Measurements from ENCODE around the gene ESYT3. TPM values are rescaled to one million over a fixed set of nuclear protein-coding genes. Genes with fewer than 3 reads are reported as not detected.

The ESYT3 gene
- total and polyA plus RNA-seq, 2 of the 8 experiments (the other 6 are each of a cell fraction or from before 2014, with no cell fraction given): 4.4 to 7.3 TPM

DNA sequence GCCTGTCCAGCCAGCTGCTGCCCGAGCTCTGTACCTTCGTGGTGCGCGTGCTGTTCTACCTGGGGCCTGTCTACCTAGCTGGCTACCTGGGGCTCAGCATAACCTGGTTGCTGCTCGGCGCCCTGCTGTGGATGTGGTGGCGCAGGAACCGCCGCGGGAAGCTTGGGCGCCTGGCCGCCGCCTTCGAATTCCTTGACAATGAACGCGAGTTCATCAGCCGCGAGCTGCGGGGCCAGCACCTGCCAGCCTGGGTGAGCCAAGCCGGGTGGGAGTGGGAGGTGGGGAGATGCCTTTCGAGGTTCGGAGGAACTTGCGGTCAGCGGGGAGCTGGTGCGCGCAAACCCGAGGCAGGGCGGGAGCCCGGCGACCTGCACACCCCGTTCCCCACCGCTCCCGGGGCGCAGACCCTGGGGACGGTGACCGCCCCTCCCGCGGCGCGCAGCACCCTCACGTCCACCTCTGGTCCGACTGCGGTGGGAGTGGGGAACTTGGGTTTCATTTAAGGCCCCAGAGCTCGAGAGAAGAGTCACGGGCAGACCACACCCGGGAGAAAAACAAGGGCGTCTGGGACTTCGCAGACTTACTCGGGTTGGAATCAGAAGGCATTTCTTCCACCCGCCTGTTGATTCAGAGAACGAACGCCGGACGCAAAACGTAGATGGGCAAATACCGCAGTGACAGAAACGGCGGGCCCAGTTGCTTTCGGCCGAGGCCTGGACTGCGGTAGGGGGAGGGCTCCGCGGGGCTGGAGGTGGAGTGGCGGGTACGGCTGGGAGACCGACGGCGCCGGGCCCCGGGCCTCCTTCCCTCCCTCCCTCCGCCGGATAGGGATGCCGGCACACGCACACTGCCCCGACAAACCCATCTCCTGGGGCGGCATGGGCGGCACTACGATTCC lies 708 bp downstream of the ESYT3 start:
- Histone ChIP-seq H2AFZ (ENCODE audit: low read length) (peak overlapping the region; percentile 84; the same call in 1 of the 2 replicates), H3K27me3 (replicated peaks in 1 of 4; ENCODE audit: control insufficient read depth in 3 of 4, extremely low read depth in 1 of 4, insufficient read depth in 3 of 4, low read length in 3 of 4) (peaks cover 19 to 45% (median 36%) of the 10 kb centered on the region in 4 experiments), H3K4me2 (ENCODE audit: insufficient read depth in 1 of 2, low read depth in 2 of 2, low read length in 2 of 2) (peak overlapping the region; percentile 89)
- no peak for TF ChIP-seq JUND (IDR thresholded peaks at IDR 0.05; ENCODE audit: low read length)
- peak; percentile 38 for TF ChIP-seq ASH2L (IDR thresholded peaks at IDR 0.05; ENCODE audit: low read length)
- TF ChIP-seq, protein P1, sequence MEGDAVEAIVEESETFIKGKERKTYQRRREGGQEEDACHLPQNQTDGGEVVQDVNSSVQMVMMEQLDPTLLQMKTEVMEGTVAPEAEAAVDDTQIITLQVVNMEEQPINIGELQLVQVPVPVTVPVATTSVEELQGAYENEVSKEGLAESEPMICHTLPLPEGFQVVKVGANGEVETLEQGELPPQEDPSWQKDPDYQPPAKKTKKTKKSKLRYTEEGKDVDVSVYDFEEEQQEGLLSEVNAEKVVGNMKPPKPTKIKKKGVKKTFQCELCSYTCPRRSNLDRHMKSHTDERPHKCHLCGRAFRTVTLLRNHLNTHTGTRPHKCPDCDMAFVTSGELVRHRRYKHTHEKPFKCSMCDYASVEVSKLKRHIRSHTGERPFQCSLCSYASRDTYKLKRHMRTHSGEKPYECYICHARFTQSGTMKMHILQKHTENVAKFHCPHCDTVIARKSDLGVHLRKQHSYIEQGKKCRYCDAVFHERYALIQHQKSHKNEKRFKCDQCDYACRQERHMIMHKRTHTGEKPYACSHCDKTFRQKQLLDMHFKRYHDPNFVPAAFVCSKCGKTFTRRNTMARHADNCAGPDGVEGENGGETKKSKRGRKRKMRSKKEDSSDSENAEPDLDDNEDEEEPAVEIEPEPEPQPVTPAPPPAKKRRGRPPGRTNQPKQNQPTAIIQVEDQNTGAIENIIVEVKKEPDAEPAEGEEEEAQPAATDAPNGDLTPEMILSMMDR (IDR thresholded peaks at IDR 0.05; ENCODE audit: control extremely low read depth in 1 of 3, insufficient read depth in 1 of 3, low read depth in 1 of 3, low read length in 3 of 3): no peak
- 0 out of 2 replicates have a peak, but pooled peaks have one; percentile 6 for TF ChIP-seq PHF8 (conservative IDR thresholded peaks at IDR 0.05; ENCODE audit: low read depth, low read length)
- no peak for TF ChIP-seq ZNF274 (IDR thresholded peaks at IDR 0.05; ENCODE audit: borderline replicate concordance, extremely low read depth, low read length)
- TF ChIP-seq HDAC6 (IDR thresholded peaks at IDR 0.05; ENCODE audit: low read depth, low read length): no peak

More for the DNA sequence above, 708 bp downstream of the ESYT3 start:
- Histone ChIP-seq H3K4ac (replicated peaks; ENCODE audit: insufficient read length, low read depth, low read length) (no peak overlapping the region), H4K20me1 (replicated peaks in 1 of 2; ENCODE audit: control insufficient read depth in 1 of 2, insufficient read depth in 2 of 2, low read length in 2 of 2) (peaks cover 0 to 2% of the 10 kb centered on the region in 2 experiments), H3K23me2 (ENCODE audit: low read depth, low read length) (peaks cover 8% of the 10 kb centered on the region; the same call in 1 of the 2 replicates), H4K91ac (replicated peaks; ENCODE audit: insufficient read length, low read length) (no peak overlapping the region), H4K5ac (ENCODE audit: insufficient read length, low read depth, low read length) (no peak overlapping the region), H3K14ac (ENCODE audit: insufficient read length) (no peak overlapping the region), H3K56ac (replicated peaks; ENCODE audit: insufficient read length, low read depth, low read length) (no peak overlapping the region), H2AK5ac (ENCODE audit: low read depth, low read length) (no peak overlapping the region), H3K18ac (ENCODE audit: extremely low read depth, low read length) (peak overlapping the region; percentile 71), H3K23ac (ENCODE audit: insufficient read length) (no peak overlapping the region), H3K79me2 (ENCODE audit: control insufficient read depth in 1 of 2, insufficient read depth in 2 of 2, low read length in 2 of 2) (no peaks in the 10 kb centered on the region), H4K8ac (ENCODE audit: extremely low read depth, insufficient read depth, low read length) (peak overlapping the region; percentile 35; the same call in 1 of the 2 replicates), H3K4me1 (replicated peaks in 1 of 4; ENCODE audit: control insufficient read depth in 3 of 4, insufficient read depth in 4 of 4, low read length in 3 of 4) (peaks cover 0 to 9% (median 6%) of the 10 kb centered on the region in 4 experiments; a peak in 5 of 7 replicates), H3K36me3 (ENCODE audit: control insufficient read depth in 2 of 4, insufficient read depth in 4 of 4, low read length in 3 of 4) (peaks cover 0 to 6% (median 0%) of the 10 kb centered on the region in 4 experiments; a peak in 1 of 8 replicates), H2BK15ac (ENCODE audit: low read length) (no peak overlapping the region; the same call in 1 of the 2 replicates), H3K79me1 (ENCODE audit: low read depth, low read length) (no peaks in the 10 kb centered on the region; the same call in 1 of the 2 replicates), H3K27ac (ENCODE audit: low read depth, low read length) (no peak overlapping the region), H2BK20ac (ENCODE audit: low read length) (no peak overlapping the region; the same call in 1 of the 2 replicates), H2BK12ac (ENCODE audit: low read depth, low read length) (peak overlapping the region; percentile 60; the same call in 1 of the 2 replicates), H3K9me3 (ENCODE audit: insufficient read depth in 2 of 2, low read depth in 1 of 2, low read length in 1 of 2) (peaks cover 5 to 10% of the 10 kb centered on the region in 2 experiments), H3K9ac (replicated peaks in 1 of 4; ENCODE audit: extremely low read depth in 1 of 4, low read depth in 3 of 4, low read length in 3 of 4) (peak overlapping the region in 1 of 4 experiments; percentile 50; a peak in 2 of 7 replicates), H2BK120ac (replicated peaks; ENCODE audit: low read depth, low read length) (no peak overlapping the region), H2BK5ac (ENCODE audit: low read depth, low read length) (peak overlapping the region; percentile 35; the same call in 1 of the 2 replicates), H3K4me3 (ENCODE audit: extremely low read depth in 1 of 4, insufficient read depth in 2 of 4, low read depth in 3 of 4, low read length in 4 of 4) (peak overlapping the region; percentile 47 to 66 (median 56))
- no peak for FAIRE-seq
- WGBS, 2 experiments (ENCODE audit: extremely low coverage in 1 of 2, insufficient coverage in 1 of 2, insufficient read length in 1 of 2, insufficient replicate concordance in 2 of 2, low coverage in 1 of 2, low lambda C conversion rate in 2 of 2, missing lambda C conversion rate in 1 of 2): 3% methylated on average over 56 of the region's 78 CpGs; no CpG with 5 or more reads in 1 of the 2 experiments
- peak in 1 of 2 experiments; percentile 66 for DNase-seq (ENCODE audit: low read depth in 1 of 2, low spot score in 2 of 2)
- ChIA-PET CTCF (ENCODE audit: partially characterized antibody) (interaction anchor here (0.8 to 2.4 kb wide), 14 partner anchors 9 to 544 kb away, joined by 3 to 16 read pairs (median 5); partner anchors contain the start of gene CEP70), POLR2A (ENCODE audit: partially characterized antibody) (interaction anchor here (0.5 to 1.5 kb wide), 3 partner anchors 17 to 179 kb away, joined by 4 to 8 read pairs (median 5); no protein-coding TSS in a partner anchor)

Data from H1 (cell line).